T follicular helper cell (primary cell): Measurements from ENCODE around the gene HTR4.
"Not testable (repeated sequence)": the region's sequence is repeated elsewhere in the genome, so short reads cannot be mapped to it uniquely, and the experiment has no call there.

Source experiments
- DNase-seq: peaks from one replicate; pipeline ENCODE4 v3.0.0-alpha.2; 2020; ENCODE audit warnings: low read depth
- total RNA-seq, 2 experiments: gene quantifications; one replicate each; lab custom pipeline; 2026; lab: John Stamatoyannopoulos, UW

Gene HTR4
- 0.09 to 0.24 reads per million in 2 experiments for total RNA-seq

- no peak for DNase-seq
Observed at GRCh38 chr5:148653836-148654781, at the start of gene HTR4. TSS of gene HTR4 (minus strand) at chr5:148654527. CDS start at chr5:148637014, 17,513 bp downstream.

- DNase-seq = no peak
Observed at GRCh38 chr5:148702019-148702596, 47.8 kb upstream of the HTR4 start.

GRCh38 chr5:148699028-148699427 lies 44.7 kb upstream of the HTR4 start:
- no peak for DNase-seq

- DNase-seq = no peak
Observed at GRCh38 chr5:148697809-148698196, 43.5 kb upstream of the HTR4 start.

- no peak for DNase-seq
Observed at GRCh38 chr5:148697180-148697808, 43.0 kb upstream of the HTR4 start.

- DNase-seq = no peak
Observed at GRCh38 chr5:148696187-148697036, 42.1 kb upstream of the HTR4 start.

GRCh38 chr5:148690945-148691344 lies 36.6 kb upstream of the HTR4 start:
- DNase-seq = no peak

GRCh38 chr5:148688787-148689186 lies 34.5 kb upstream of the HTR4 start:
- DNase-seq = no peak

- DNase-seq = no peak
Observed at GRCh38 chr5:148687871-148688270, 33.5 kb upstream of the HTR4 start.

GRCh38 chr5:148687427-148687826 lies 33.1 kb upstream of the HTR4 start:
- no peak for DNase-seq

- no peak for DNase-seq
Observed at GRCh38 chr5:148686660-148687059, 32.3 kb upstream of the HTR4 start.

GRCh38 chr5:148685520-148686134 lies 31.3 kb upstream of the HTR4 start:
- no peak for DNase-seq

- DNase-seq = no peak
Observed at GRCh38 chr5:148684528-148684927, 30.2 kb upstream of the HTR4 start.

- no peak for DNase-seq
Observed at GRCh38 chr5:148683651-148684050, 29.3 kb upstream of the HTR4 start.

- no peak for DNase-seq
Observed at GRCh38 chr5:148682058-148683026, 28.0 kb upstream of the HTR4 start.

GRCh38 chr5:148681157-148682057 lies 27.1 kb upstream of the HTR4 start:
- DNase-seq = no peak

GRCh38 chr5:148673704-148674103 lies 19.4 kb upstream of the HTR4 start:
- not testable (repeated sequence) for DNase-seq

GRCh38 chr5:148666353-148666752 lies 12.0 kb upstream of the HTR4 start:
- no peak for DNase-seq

- no peak for DNase-seq
Observed at GRCh38 chr5:148665431-148665830, 11.1 kb upstream of the HTR4 start.
